NCI-H748 (cell line): Measurements from ENCODE around the gene ADGRB3.
"Not testable (repeated sequence)": the region's sequence is repeated elsewhere in the genome, so short reads cannot be mapped to it uniquely, and the experiment has no call there.

Experiments used
- DNase-seq: peaks from one replicate; lab custom pipeline; 2025; ENCODE audit not compliant: unreplicated experiment; lab: John Stamatoyannopoulos, UW

The ADGRB3 gene

GRCh38 chr6:69392745-69393144 is 757.7 kb downstream of the ADGRB3 start:
- no peak for DNase-seq

- DNase-seq = no peak
Measured at GRCh38 chr6:69398311-69398710, 763.2 kb downstream of the ADGRB3 start.

- DNase-seq = no peak
Measured at GRCh38 chr6:69398729-69399128, 763.6 kb downstream of the ADGRB3 start.

GRCh38 chr6:69408886-69409285 is 773.8 kb downstream of the ADGRB3 start:
- DNase-seq = no peak

DNA sequence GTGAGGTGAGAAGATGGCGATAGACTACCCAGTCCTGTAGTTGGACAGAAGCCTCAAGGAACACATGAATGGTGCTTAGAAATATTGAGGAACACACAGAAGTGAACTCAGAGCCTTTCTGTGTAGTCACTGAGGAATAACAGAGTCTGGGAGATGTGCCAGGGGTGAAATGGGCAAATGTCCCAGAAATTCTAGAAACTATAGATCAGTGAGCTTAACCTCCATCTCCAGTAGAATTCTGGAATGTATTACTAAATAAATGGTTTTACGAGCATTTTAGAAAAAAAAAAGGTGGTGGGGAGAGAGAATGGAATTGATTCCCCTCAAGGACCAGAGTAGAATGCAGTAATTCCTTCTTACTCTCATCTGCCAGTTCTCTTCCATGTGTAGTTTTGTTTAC is 781.7 kb downstream of the ADGRB3 start:
- DNase-seq = no peak

GRCh38 chr6:69421269-69421668 is 786.2 kb downstream of the ADGRB3 start:
- no peak for DNase-seq

DNA sequence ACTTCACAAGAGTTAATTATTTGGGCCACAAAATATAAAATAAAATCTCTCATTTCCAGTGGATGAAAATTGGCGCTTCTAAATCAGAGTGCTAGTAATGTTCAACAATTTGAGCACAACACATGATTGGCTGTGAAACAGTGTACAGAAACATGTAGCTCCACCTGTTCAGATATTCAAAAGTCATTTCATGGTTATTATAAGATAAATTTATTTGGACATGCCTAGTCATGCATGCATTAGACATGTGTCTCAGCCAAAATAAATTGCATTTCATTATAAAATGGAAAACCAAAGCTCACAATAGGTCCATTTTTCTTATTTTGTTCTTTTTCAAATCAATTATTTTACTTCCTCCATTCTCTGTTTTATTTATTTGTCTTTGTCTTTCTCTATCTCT is 786.9 kb downstream of the ADGRB3 start:
- no peak for DNase-seq

DNA sequence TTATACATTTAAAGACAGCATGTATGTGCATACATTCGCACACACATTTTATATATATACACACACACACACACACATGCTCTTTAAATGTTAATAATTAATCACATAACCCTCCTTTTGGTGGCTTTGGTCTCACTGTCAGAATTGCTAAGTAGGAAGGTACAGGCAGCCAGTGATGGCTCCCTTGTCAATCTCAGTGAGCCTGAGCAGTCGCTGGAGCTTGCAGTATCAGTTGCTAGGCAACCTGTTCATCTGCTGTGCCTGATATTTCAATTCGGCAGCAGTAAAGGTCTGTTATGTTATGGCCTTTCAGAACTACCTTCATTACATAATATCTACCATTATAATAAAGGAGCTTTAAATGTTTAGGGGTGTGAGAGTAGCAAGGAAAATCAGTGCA is 787.4 kb downstream of the ADGRB3 start:
- DNase-seq = peak; percentile 92

DNA sequence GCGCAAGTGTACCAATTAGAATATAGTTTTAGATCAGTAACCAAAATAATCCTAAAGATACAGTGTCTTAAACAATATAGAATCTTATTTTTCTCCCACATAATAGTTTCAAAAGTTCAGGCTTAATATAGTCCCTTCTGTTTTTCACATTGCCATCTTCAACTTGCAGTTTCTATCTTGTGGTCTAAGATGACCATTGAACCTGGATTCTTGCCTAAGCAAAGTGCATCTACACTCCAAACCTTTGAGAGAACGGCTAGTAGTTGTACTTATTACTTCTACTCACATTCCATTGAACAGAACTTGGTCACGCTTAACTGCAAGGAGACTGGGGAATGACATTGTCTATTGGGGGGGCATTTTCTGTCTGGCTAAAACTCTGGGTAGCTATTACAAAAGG is 788.7 kb downstream of the ADGRB3 start:
- no peak for DNase-seq

- no peak for DNase-seq
Measured at GRCh38 chr6:69424581-69424980, 789.5 kb downstream of the ADGRB3 start.

- DNase-seq = no peak
Measured at GRCh38 chr6:69427882-69428281, 792.8 kb downstream of the ADGRB3 start.

DNA sequence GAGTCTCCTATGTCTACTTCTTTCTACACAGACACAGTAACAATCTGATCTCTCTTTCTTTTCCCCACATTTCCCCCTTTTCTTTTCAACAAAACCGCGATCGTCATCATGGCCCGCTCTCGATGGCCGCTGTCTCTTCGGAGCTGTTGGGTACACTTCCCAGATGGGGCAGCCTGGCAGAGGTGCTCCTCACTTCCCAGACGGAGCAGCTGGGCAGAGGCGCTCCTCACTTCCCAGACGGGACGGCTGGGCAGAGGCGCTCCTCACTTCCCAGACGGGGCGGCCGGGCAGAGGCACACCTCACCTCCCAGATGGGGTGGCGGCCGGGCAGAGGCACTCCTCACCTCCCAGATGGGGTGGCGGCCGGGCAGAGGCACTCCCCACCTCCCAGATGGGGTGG is 797.1 kb downstream of the ADGRB3 start:
- DNase-seq = not testable (repeated sequence)

DNA sequence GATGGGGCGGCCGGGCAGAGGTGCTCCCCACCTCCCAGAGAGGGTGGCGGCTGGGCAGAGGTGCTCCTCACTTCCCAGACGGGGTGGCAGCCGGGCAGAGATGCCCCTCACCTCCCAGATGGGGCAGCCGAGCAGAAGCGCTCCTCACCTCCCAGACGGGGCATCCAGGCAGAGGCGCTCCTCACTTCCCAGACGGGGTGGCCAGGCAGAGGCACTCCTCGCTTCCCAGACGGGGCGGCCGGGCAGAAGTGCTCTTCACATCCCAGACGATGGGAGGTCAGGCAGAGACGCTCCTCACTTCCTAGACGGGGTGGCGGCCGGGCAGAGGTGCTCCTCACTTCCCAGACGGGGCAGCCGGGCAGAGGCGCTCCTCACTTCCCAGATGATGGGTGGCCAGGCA is 798.0 kb downstream of the ADGRB3 start:
- DNase-seq = not testable (repeated sequence)

GRCh38 chr6:69438113-69438512 is 803.0 kb downstream of the ADGRB3 start:
- DNase-seq = no peak
